WTC11 (cell line): ENCODE results near the gene GUCY1A2. TPM values are rescaled to one million over a fixed set of nuclear protein-coding genes. Genes with fewer than 3 reads are reported as not detected.

Experiments used
- ATAC-seq: fragments of 200-7000 bp; cut with Tn5 transposase; 2 replicates; pipeline ENCODE4 v1.10.0; 2021; ENCODE audit warnings: mild to moderate bottlenecking, moderate library complexity
- CTCF ChIA-PET: fragments of 300-600 bp; sonication (Branson Sonifier 250); formaldehyde crosslinking; loops from one replicate; lab custom pipeline; 2021; ENCODE audit warnings: antibody characterized with exemption; lab: Charles Lee
- POLR2A ChIA-PET: fragments of 350-600 bp; sonication (Branson Sonifier 250); formaldehyde crosslinking; loops from one replicate; lab custom pipeline; 2021; ENCODE audit warnings: antibody characterized with exemption; lab: Charles Lee
- DNase-seq: peaks from one replicate; pipeline ENCODE4 v3.0.0; 2021; ENCODE audit warnings: low spot score
- H3K27ac Mint-ChIP-seq: 2 replicates; pipeline ENCODE4 v1.8.0; 2021; ENCODE audit warnings: mixed read lengths
- H3K27me3 Mint-ChIP-seq: 2 replicates; pipeline ENCODE4 v1.8.0; 2021; ENCODE audit warnings: low read depth, mild to moderate bottlenecking, moderate library complexity, mixed read lengths
- H3K36me3 Mint-ChIP-seq: 2 replicates; pipeline ENCODE4 v1.8.0; 2021; ENCODE audit warnings: mixed read lengths
- H3K4me1 Mint-ChIP-seq: 2 replicates; pipeline ENCODE4 v1.8.0; 2022; ENCODE audit warnings: mixed read lengths
- H3K4me3 Mint-ChIP-seq: 2 replicates; pipeline ENCODE4 v1.8.0; 2021; ENCODE audit warnings: mild to moderate bottlenecking, moderate library complexity, mixed read lengths
- H3K9me3 Mint-ChIP-seq: 2 replicates; pipeline ENCODE4 v1.8.0; 2021; ENCODE audit warnings: mixed read lengths
- ARID4B ChIP-seq: sonication (generic); formaldehyde crosslinking; IDR thresholded peaks from 2 replicates; pipeline ENCODE4 v1.8.0; 2023; ENCODE audit warnings: missing genetic modification reagents, mild to moderate bottlenecking, borderline replicate concordance
- ATF6 ChIP-seq: sonication (generic); formaldehyde crosslinking; IDR thresholded peaks from 2 replicates; pipeline ENCODE4 v1.8.1; 2023; ENCODE audit warnings: mild to moderate bottlenecking, missing genetic modification reagents
- CBFB ChIP-seq: sonication (generic); formaldehyde crosslinking; IDR thresholded peaks from 2 replicates; pipeline ENCODE4 v1.8.1; 2022; ENCODE audit warnings: mild to moderate bottlenecking, low read depth, missing genetic modification reagents
- E2F5 ChIP-seq: sonication (generic); formaldehyde crosslinking; IDR thresholded peaks from 2 replicates; pipeline ENCODE4 v1.8.1; 2022; ENCODE audit warnings: mild to moderate bottlenecking, moderate library complexity, missing genetic modification reagents
- ERG ChIP-seq: fragments of 250-450 bp; sonication (Bioruptor Pico); IDR thresholded peaks from 2 replicates; pipeline ENCODE4 v1.8.0; 2021; ENCODE audit warnings: mild to moderate bottlenecking
- NFE2L1 ChIP-seq: sonication (generic); formaldehyde crosslinking; IDR thresholded peaks from 2 replicates; pipeline ENCODE4 v1.8.1; 2023; ENCODE audit warnings: missing genetic modification reagents
- NR1H2 ChIP-seq: sonication (generic); formaldehyde crosslinking; IDR thresholded peaks from 2 replicates; pipeline ENCODE4 v1.9.0; 2021; ENCODE audit warnings: mild to moderate bottlenecking, moderate library complexity, missing genetic modification reagents
- NR2C2 ChIP-seq: sonication (generic); formaldehyde crosslinking; IDR thresholded peaks from 2 replicates; pipeline ENCODE4 v1.8.0; 2022; ENCODE audit warnings: mild to moderate bottlenecking, missing genetic modification reagents
- PRRX2 ChIP-seq: fragments of 250-450 bp; sonication (Bioruptor Pico); IDR thresholded peaks from 2 replicates; pipeline ENCODE4 v1.8.0; 2021; ENCODE audit warnings: mild to moderate bottlenecking
- RELA ChIP-seq: sonication (generic); formaldehyde crosslinking; IDR thresholded peaks from 2 replicates; pipeline ENCODE4 v1.8.1; 2022; ENCODE audit warnings: missing genetic modification reagents, mild to moderate bottlenecking, borderline replicate concordance
- TEAD1 ChIP-seq: sonication (generic); formaldehyde crosslinking; IDR thresholded peaks from 2 replicates; pipeline ENCODE4 v1.8.0; 2022; ENCODE audit warnings: mild to moderate bottlenecking, missing genetic modification reagents
- USF1 ChIP-seq: sonication (generic); formaldehyde crosslinking; IDR thresholded peaks from 2 replicates; pipeline ENCODE4 v1.8.0; 2022; ENCODE audit warnings: mild to moderate bottlenecking, missing genetic modification reagents
- USF2 ChIP-seq: sonication (generic); formaldehyde crosslinking; IDR thresholded peaks from 2 replicates; pipeline ENCODE4 v1.8.1; 2023; ENCODE audit warnings: mild to moderate bottlenecking, missing genetic modification reagents, moderate library complexity
- ZBTB21 ChIP-seq: sonication (generic); formaldehyde crosslinking; IDR thresholded peaks from 2 replicates; pipeline ENCODE4 v1.8.1; 2023; ENCODE audit warnings: mild to moderate bottlenecking, missing genetic modification reagents, borderline replicate concordance
- ZMAT4 ChIP-seq: fragments of 250-450 bp; sonication (Bioruptor Pico); IDR thresholded peaks from 2 replicates; pipeline ENCODE4 v1.9.0; 2021; ENCODE audit warnings: mild to moderate bottlenecking
- ZNF138 ChIP-seq: sonication (generic); formaldehyde crosslinking; conservative IDR thresholded peaks from 2 replicates; pipeline ENCODE4 v1.8.1; 2022; ENCODE audit warnings: mild to moderate bottlenecking, moderate library complexity, missing genetic modification reagents
- ZNF219 ChIP-seq: sonication (generic); formaldehyde crosslinking; IDR thresholded peaks from 2 replicates; pipeline ENCODE4 v1.8.0; 2023; ENCODE audit warnings: missing genetic modification reagents, mild to moderate bottlenecking, borderline replicate concordance
- ZNF232 ChIP-seq: sonication (generic); formaldehyde crosslinking; IDR thresholded peaks from 2 replicates; pipeline ENCODE4 v1.8.0; 2022; ENCODE audit warnings: mild to moderate bottlenecking, missing genetic modification reagents
- ZNF317 ChIP-seq: sonication (generic); formaldehyde crosslinking; IDR thresholded peaks from 2 replicates; pipeline ENCODE4 v1.8.1; 2023; ENCODE audit warnings: low read depth, mild to moderate bottlenecking, moderate library complexity, missing genetic modification reagents, borderline replicate concordance
- total RNA-seq: library from RNA; stranded (reverse); gene quantifications from 3 replicates; pipeline ENCODE4 v1.2.3, GENCODE V29; 2021

GUCY1A2 gene
- total RNA-seq, 1 experiment from 2014 or later = 0.90 TPM

GRCh38 chr11:106679581-106679980, 338.7 kb downstream of the GUCY1A2 start (continued):
- TF ChIP-seq USF1 (CRISPR knock-in tag) (no peak), RELA (CRISPR knock-in tag) (no peak), ZNF317 (no peak), CBFB (no peak), ERG (CRISPR knock-in tag) (no peak), PRRX2 (CRISPR knock-in tag) (no peak), ZMAT4 (no peak), ZNF219 (CRISPR knock-in tag) (no peak)

- Mint-ChIP-seq H3K27me3 (no peaks in the 10 kb centered on the region), H3K4me1 (peaks cover 6% of the 10 kb centered on the region), H3K9me3 (no peaks in the 10 kb centered on the region), H3K4me3 (no peak overlapping the region), H3K36me3 (no peaks in the 10 kb centered on the region), H3K27ac (no peak overlapping the region)
- no peak for TF ChIP-seq ZNF138 (CRISPR knock-in tag)
- TF ChIP-seq NR1H2 (CRISPR knock-in tag) = no peak
- TF ChIP-seq TEAD1 (CRISPR knock-in tag) = no peak
- no peak for TF ChIP-seq E2F5 (CRISPR knock-in tag)
- TF ChIP-seq ARID4B (CRISPR knock-in tag) = no peak
- TF ChIP-seq CBFB = no peak
- TF ChIP-seq ZNF219 (CRISPR knock-in tag) = no peak
- TF ChIP-seq ZBTB21 (CRISPR knock-in tag) = no peak
- TF ChIP-seq ZNF232 (CRISPR knock-in tag) = no peak
- TF ChIP-seq USF2 = no peak
- no peak for TF ChIP-seq NR2C2 (CRISPR knock-in tag)
- TF ChIP-seq NFE2L1 = no peak
- TF ChIP-seq ATF6 (CRISPR knock-in tag) = no peak
- TF ChIP-seq ERG (CRISPR knock-in tag) = no peak
- ChIA-PET POLR2A (no interaction called here), CTCF (no interaction called here)
- DNase-seq (no peak), ATAC-seq (no peak)
Measured at GRCh38 chr11:106679181-106679580, 339.1 kb downstream of the GUCY1A2 start.
